AG09319 (cell line): ENCODE measurements around the gene SND1.

Experiments
- DNase-seq: peaks from one replicate; pipeline ENCODE4 v3.0.0-alpha.2; 2010; ENCODE audit warnings: low read depth; ENCODE audit errors: extremely low read depth
- TF ChIP-seq, protein P1 (sequence below): IDR thresholded peaks from 2 replicates; pipeline ENCODE4 v1.5.1; 2011; ENCODE audit warnings: low read depth, mild to moderate bottlenecking, inconsistent platforms, low read length, moderate library complexity

Gene SND1

GRCh38 chr7:127651556-127652332 is at the start of gene SND1:
TSS of gene SND1 (plus strand) at chr7:127652194. CDS start at chr7:127652374, 180 bp downstream.
- TF ChIP-seq, protein P1, sequence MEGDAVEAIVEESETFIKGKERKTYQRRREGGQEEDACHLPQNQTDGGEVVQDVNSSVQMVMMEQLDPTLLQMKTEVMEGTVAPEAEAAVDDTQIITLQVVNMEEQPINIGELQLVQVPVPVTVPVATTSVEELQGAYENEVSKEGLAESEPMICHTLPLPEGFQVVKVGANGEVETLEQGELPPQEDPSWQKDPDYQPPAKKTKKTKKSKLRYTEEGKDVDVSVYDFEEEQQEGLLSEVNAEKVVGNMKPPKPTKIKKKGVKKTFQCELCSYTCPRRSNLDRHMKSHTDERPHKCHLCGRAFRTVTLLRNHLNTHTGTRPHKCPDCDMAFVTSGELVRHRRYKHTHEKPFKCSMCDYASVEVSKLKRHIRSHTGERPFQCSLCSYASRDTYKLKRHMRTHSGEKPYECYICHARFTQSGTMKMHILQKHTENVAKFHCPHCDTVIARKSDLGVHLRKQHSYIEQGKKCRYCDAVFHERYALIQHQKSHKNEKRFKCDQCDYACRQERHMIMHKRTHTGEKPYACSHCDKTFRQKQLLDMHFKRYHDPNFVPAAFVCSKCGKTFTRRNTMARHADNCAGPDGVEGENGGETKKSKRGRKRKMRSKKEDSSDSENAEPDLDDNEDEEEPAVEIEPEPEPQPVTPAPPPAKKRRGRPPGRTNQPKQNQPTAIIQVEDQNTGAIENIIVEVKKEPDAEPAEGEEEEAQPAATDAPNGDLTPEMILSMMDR: no peak
- peak; percentile 95 for DNase-seq

DNA sequence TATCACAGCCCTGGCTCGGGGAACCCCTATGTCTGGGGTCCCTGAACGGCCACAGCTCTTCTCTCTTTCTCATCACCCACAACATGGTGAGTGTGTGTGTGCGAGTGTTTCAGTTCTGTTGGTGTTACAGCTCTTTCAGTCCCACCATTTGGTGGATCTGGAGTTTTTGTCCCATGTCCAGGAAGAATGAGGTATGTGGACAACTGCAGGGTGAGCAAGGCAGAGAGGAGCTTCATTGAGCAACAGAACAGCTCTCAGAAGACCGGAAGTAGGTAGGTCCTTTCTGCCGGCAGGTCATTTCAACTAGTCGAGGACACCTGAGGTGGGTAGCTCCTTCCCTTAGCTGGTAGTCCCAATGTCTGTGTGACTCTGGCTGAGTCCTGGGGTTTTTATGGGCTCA is 43.5 kb upstream of the SND1 start:
- no peak for DNase-seq
- TF ChIP-seq, protein P1: no peak

DNA sequence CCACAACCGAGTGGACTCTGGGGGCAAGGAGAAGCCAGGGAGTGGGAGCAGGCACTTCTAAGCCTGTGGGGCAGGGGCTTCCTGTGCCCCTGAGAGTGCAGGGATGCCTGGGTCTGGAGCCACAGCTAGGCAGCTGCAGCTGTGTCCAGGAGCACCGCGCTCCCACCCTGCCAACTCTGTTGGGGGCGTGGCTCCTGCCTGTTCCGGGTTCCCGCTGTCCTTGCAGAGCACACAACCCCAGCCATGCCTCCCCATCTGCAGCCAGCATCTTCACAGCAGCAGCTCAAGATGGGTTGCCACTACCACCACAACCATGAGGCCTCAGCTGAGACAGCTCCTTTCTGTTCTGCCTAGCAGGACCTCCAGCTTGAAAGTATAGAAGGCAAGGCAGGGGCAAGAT is 42.7 kb upstream of the SND1 start:
- no peak for DNase-seq
- TF ChIP-seq, protein P1: no peak

DNA sequence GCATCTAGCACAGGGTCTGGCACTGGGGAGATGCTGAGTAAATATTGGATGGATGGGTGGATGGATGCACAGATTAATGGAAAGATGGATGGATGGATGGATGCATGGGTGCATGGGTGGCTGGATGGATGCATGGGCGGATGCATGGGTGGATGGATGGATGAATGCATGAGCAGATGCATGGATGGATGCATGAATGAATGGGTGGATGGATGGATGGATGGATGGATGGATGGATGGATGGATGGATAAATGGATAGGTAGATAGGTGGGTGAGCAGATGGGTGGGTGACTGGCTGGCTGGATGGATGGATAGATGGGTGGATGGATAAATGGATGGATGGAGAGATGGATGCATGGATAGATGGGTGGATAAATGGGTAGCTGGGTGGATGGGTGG is 39.7 kb upstream of the SND1 start:
- TF ChIP-seq, protein P1: no peak
- DNase-seq: no peak

DNA sequence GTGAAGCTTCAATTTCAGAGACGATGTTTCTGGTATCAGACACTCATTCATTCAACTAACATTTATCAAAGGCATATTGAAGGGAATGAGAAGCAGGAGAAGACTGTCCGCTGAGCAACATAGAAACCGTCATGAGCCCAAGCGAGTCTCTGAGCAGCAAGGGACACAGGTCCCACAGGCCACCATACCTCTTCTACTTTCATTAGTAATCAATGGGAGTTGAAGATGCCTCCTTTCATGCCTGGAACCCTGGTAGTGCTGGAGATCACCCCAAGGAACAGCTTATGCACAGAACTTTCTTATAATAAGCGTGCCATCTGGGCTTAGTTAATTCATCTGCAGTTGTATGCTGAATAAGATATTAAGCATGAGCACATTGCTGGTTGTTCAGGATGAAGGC is 35.3 kb upstream of the SND1 start:
- TF ChIP-seq, protein P1: no peak
- DNase-seq: no peak

DNA sequence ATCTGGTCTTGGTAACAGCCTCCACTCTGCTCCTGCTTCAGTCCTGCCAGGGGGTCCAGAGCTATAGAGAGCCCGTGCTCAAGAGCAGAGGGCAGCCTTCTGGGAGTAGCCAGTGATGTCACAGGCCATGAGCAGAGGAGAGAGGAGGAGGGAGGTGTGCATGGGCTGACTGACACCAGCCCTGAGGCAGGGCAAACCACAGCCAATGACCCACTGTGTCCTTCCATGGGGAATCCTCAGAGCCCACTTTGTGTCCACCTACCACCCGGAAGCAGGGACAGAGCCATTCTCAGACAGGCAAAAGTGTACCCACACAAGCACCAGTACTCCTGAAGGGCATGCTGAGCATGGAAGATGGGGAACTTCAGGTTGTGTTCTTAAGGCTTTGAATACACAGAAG is 34.0 kb upstream of the SND1 start, which contains the start of gene PAX4:
PAX4 (minus strand) TSS at position 101 of the 400 bp plus-strand sequence. CDS start 2,214 bp downstream, outside the sequence.
- TF ChIP-seq, protein P1: no peak
- DNase-seq: no peak

DNA sequence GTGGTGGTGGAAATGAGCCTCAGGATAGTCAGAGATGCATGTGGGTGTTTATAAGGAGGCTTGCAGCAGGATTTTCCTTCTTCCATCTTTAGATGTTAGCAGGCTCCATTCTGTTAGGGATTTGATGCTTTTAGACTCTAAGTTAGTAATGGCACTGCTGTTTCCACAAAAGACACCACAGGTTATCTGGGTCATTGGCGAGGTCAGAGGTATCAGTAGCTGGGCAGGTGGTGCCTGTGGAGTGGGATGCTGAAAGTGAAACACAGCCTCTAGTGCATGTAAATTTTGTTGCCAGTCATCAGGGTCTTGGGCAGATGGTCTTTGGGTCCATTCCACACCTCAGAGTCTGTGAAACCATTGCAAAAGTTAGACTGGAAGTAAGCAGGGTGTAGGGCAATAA is 33.2 kb upstream of the SND1 start:
- no peak for DNase-seq
- TF ChIP-seq, protein P1: no peak
